ENCODE results near the gene CNIH2.

DNA sequence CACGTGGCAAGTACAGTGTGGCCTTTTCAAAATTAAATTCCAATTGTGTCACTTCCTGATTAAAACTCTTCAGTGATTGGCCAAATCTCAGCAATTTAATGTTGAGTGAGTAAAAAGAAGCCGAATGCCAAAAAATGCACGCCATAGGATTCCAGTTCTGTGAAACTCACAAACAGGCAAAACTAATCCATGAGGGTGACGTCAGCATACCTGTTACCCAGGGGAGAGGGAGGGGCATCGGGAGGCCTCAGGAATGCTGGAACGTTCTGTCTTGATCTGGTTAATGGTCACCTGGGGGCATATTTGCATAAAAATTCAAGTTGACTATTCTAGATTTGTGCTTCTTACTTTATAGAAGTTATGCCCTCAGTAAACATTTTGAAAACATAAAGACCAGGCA is 49.5 kb upstream of the CNIH2 start:
- no peak for TF ChIP-seq POLR2AphosphoS5 (IDR thresholded peaks at IDR 0.05; ENCODE audit: low read depth, low read length)
- TF ChIP-seq, protein P1, sequence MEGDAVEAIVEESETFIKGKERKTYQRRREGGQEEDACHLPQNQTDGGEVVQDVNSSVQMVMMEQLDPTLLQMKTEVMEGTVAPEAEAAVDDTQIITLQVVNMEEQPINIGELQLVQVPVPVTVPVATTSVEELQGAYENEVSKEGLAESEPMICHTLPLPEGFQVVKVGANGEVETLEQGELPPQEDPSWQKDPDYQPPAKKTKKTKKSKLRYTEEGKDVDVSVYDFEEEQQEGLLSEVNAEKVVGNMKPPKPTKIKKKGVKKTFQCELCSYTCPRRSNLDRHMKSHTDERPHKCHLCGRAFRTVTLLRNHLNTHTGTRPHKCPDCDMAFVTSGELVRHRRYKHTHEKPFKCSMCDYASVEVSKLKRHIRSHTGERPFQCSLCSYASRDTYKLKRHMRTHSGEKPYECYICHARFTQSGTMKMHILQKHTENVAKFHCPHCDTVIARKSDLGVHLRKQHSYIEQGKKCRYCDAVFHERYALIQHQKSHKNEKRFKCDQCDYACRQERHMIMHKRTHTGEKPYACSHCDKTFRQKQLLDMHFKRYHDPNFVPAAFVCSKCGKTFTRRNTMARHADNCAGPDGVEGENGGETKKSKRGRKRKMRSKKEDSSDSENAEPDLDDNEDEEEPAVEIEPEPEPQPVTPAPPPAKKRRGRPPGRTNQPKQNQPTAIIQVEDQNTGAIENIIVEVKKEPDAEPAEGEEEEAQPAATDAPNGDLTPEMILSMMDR (IDR thresholded peaks at IDR 0.05 in 2 of 3, conservative IDR thresholded peaks at IDR 0.05 in 1 of 3; ENCODE audit: borderline replicate concordance in 1 of 3, insufficient read depth in 1 of 3, low read depth in 2 of 3, low read length in 2 of 3): no peak
- no peak for TF ChIP-seq CEBPB (IDR thresholded peaks at IDR 0.05; ENCODE audit: low read depth)
- TF ChIP-seq, protein P2, sequence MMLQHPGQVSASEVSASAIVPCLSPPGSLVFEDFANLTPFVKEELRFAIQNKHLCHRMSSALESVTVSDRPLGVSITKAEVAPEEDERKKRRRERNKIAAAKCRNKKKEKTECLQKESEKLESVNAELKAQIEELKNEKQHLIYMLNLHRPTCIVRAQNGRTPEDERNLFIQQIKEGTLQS (IDR thresholded peaks at IDR 0.05): no peak
- no peak for TF ChIP-seq POLR2A (IDR thresholded peaks at IDR 0.05; ENCODE audit: borderline replicate concordance, extremely low read depth, insufficient read depth, insufficient read length)
- no peak for TF ChIP-seq JUND (IDR thresholded peaks at IDR 0.05)
- no peak for TF ChIP-seq EZH2 (IDR thresholded peaks at IDR 0.05)
- no peak for TF ChIP-seq CBX3 (IDR thresholded peaks at IDR 0.05; ENCODE audit: low read depth)
- TF ChIP-seq SRF (IDR thresholded peaks at IDR 0.05; ENCODE audit: low read depth): no peak
- TF ChIP-seq ZNF274 (IDR thresholded peaks at IDR 0.05; ENCODE audit: low read depth, low read length): no peak
- TF ChIP-seq YY1 (IDR thresholded peaks at IDR 0.05; ENCODE audit: extremely low read depth, insufficient replicate concordance, low read depth, low read length): no peak
- no peak for TF ChIP-seq TCF7L2 (IDR thresholded peaks at IDR 0.05; ENCODE audit: borderline replicate concordance, extremely low read depth, insufficient read depth, insufficient read length)
- TF ChIP-seq, protein P3, sequence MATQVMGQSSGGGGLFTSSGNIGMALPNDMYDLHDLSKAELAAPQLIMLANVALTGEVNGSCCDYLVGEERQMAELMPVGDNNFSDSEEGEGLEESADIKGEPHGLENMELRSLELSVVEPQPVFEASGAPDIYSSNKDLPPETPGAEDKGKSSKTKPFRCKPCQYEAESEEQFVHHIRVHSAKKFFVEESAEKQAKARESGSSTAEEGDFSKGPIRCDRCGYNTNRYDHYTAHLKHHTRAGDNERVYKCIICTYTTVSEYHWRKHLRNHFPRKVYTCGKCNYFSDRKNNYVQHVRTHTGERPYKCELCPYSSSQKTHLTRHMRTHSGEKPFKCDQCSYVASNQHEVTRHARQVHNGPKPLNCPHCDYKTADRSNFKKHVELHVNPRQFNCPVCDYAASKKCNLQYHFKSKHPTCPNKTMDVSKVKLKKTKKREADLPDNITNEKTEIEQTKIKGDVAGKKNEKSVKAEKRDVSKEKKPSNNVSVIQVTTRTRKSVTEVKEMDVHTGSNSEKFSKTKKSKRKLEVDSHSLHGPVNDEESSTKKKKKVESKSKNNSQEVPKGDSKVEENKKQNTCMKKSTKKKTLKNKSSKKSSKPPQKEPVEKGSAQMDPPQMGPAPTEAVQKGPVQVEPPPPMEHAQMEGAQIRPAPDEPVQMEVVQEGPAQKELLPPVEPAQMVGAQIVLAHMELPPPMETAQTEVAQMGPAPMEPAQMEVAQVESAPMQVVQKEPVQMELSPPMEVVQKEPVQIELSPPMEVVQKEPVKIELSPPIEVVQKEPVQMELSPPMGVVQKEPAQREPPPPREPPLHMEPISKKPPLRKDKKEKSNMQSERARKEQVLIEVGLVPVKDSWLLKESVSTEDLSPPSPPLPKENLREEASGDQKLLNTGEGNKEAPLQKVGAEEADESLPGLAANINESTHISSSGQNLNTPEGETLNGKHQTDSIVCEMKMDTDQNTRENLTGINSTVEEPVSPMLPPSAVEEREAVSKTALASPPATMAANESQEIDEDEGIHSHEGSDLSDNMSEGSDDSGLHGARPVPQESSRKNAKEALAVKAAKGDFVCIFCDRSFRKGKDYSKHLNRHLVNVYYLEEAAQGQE (IDR thresholded peaks at IDR 0.05; ENCODE audit: low read depth): no peak

Data from HCT116 (cell line).